Measurements from ENCODE around the gene C16orf54. TPM values are rescaled to one million over a fixed set of nuclear protein-coding genes. Genes with fewer than 3 reads are reported as not detected.

C16orf54 gene
- total RNA-seq, 1 experiment from 2014 or later, result not detected

DNA sequence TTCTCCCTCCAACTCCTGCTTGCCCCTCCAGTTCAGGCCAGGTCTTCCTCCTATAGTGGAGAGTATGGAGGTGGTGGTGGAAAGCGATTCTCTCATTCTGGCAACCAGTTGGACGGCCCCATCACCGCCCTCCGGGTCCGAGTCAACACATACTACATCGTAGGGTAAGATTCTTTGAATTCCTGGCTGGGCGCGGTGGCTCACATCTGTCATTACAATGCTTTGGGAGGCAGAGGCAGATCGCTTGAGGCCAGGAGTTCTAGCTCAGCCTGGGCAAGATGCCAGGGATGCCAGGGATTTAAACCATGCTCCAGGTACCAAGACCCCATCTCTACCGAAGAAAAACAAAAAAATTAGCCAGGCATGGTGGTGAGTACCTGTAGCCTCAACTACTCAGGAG lies 33.7 kb upstream of the C16orf54 start:
- Histone ChIP-seq H3K4me1 (replicated peaks; ENCODE audit: insufficient read depth) (peaks cover 91% of the 10 kb centered on the region), H3K79me2 (ENCODE audit: low read depth) (no peaks in the 10 kb centered on the region), H3K27ac (peak overlapping the region; percentile 53), H3K4me2 (peak overlapping the region; percentile 57), H3K36me3 (ENCODE audit: low read depth) (no peaks in the 10 kb centered on the region), H3K4me3 (peak overlapping the region; percentile 5; the same call in 1 of the 2 replicates), H3K9me3 (ENCODE audit: insufficient read depth, low read depth) (0 out of 2 replicates have a peak, but pooled peaks cover 4% of the 10 kb centered on the region), H2AFZ (no peak overlapping the region), H3K9me2 (ENCODE audit: insufficient read depth) (no peaks in the 10 kb centered on the region), H4K20me1 (ENCODE audit: insufficient read depth) (no peaks in the 10 kb centered on the region), H3K27me3 (ENCODE audit: insufficient read depth, low read depth) (no peaks in the 10 kb centered on the region), H3F3A (ENCODE audit: insufficient read depth, low read depth) (peaks cover 61% of the 10 kb centered on the region)
- BruUV-seq (replicated peaks), result no TSS peak
- intact Hi-C loops (cut with micrococcal nuclease; ENCODE audit: unreplicated experiment), result no loop called here
- ChIA-PET CTCF (interaction anchor here (0.6 kb wide), 2 partner anchors 15 to 1135 kb away, joined by 3 to 6 read pairs; no protein-coding TSS in a partner anchor), POLR2A (ENCODE audit: unreplicated experiment) (interaction anchor here (0.7 kb wide), 1 partner anchor 18 kb away, joined by 4 read pairs; no protein-coding TSS in a partner anchor)
- DNase-seq, result peak; percentile 95 to 96
- TF ChIP-seq EZH2 (IDR thresholded peaks at IDR 0.05; ENCODE audit: low read depth), result no peak
- TF ChIP-seq, protein P1, sequence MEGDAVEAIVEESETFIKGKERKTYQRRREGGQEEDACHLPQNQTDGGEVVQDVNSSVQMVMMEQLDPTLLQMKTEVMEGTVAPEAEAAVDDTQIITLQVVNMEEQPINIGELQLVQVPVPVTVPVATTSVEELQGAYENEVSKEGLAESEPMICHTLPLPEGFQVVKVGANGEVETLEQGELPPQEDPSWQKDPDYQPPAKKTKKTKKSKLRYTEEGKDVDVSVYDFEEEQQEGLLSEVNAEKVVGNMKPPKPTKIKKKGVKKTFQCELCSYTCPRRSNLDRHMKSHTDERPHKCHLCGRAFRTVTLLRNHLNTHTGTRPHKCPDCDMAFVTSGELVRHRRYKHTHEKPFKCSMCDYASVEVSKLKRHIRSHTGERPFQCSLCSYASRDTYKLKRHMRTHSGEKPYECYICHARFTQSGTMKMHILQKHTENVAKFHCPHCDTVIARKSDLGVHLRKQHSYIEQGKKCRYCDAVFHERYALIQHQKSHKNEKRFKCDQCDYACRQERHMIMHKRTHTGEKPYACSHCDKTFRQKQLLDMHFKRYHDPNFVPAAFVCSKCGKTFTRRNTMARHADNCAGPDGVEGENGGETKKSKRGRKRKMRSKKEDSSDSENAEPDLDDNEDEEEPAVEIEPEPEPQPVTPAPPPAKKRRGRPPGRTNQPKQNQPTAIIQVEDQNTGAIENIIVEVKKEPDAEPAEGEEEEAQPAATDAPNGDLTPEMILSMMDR (conservative IDR thresholded peaks at IDR 0.05), result no peak

DNA sequence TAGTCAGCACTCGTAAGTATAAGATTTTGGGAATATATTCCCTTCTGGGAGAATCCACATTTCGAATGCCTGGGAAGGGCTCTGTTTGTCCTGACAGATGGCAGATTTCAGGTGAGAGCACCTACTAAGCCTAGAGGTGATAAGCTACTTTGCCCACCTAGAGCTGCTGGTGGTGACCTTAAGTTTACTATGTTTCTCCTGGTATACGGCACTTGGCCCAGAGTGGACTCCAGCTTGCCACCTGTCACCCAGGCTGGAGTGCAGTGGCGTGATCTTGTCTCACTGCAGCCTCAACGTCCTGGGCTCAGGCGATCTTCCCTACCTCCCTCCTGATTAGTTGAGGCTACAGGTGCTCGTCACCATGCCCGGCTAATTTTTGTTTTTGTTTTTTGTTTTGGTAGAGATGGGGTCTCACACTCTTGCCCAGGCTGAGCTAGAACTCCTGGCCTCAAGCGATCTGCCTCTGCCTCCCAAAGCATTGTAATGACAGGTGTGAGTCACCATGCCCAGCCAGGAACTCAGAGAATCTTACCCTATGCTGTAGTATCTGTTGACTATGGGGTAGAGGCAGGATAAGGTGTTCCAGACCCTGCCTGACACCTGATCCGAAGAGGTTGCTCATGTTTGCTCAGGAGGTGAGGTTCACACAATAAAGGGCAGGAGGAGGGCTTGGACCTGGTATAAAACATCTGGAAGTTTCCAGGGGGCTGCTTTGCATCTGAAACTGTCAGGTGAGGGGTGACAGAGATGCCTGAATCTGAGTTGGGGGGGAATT lies 32.0 kb upstream of the C16orf54 start, which contains the start of gene ZG16:
Gene ZG16, plus strand, starts transcription at position 681 of the 775 bp plus-strand sequence. CDS start 1,011 bp downstream, outside the sequence.
- Histone ChIP-seq H3K4me1 (replicated peaks; ENCODE audit: insufficient read depth) (peaks cover 74% of the 10 kb centered on the region), H3K9me2 (ENCODE audit: insufficient read depth) (no peaks in the 10 kb centered on the region), H3K27me3 (ENCODE audit: insufficient read depth, low read depth) (no peaks in the 10 kb centered on the region), H3K4me2 (peak within 1 kb of the TSS; percentile 57), H3K4me3 (peak within 1 kb of the TSS; percentile 5; the same call in 1 of the 2 replicates), H3F3A (ENCODE audit: insufficient read depth, low read depth) (peaks cover 44% of the 10 kb centered on the region), H3K9me3 (ENCODE audit: insufficient read depth, low read depth) (0 out of 2 replicates have a peak, but pooled peaks cover 1% of the 10 kb centered on the region), H2AFZ (no peak within 1 kb of the TSS), H4K20me1 (ENCODE audit: insufficient read depth) (no peaks in the 10 kb centered on the region), H3K36me3 (ENCODE audit: low read depth) (no peaks in the 10 kb centered on the region), H3K27ac (peak within 1 kb of the TSS; percentile 53), H3K79me2 (ENCODE audit: low read depth) (no peaks in the 10 kb centered on the region)
- ChIA-PET POLR2A (ENCODE audit: unreplicated experiment) (interaction anchor here (0.7 kb wide), 1 partner anchor 11 kb away, joined by 5 read pairs; no protein-coding TSS in a partner anchor), CTCF (no interaction called here)
- no TSS peak for BruUV-seq (replicated peaks)
- peak; percentile 38 to 64 for DNase-seq
- intact Hi-C loops (cut with micrococcal nuclease; ENCODE audit: unreplicated experiment), result no loop called here
- TF ChIP-seq EZH2 (IDR thresholded peaks at IDR 0.05; ENCODE audit: low read depth), result no peak
- TF ChIP-seq, protein P1 (conservative IDR thresholded peaks at IDR 0.05), result no peak

DNA sequence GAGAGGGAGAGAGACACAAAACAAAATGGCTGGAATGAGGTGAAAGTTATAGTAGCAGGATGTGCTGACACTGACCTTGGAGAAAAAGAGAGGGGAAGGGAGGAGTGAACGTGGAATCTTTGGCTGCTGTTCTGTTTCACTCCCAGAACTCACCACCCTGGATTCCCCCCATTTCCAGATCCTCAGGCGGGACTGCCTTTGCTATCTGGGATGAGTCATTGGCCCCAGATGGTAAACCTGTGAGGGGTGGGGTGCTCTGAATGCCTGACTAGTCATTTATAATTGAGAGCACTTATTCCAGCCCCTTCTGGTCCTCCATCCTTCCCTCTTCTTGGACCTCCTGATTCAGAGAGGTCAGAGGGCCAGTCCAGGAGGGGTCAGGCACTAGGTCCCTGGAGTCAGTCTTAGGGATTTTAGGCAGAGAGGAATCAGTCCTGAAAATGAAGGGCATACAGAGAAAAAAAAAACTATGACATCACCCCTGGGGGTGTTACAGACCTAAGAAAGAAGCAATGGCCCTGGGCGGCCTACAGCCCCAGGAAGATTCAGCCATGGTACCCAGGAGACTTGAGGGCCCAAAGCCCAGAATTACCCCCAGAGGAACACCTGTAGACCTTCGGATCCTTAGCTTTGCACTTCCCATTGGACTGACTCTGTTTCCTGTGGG lies 30.1 kb upstream of the C16orf54 start:
- no peak overlapping the region for H2AFZ ChIP-seq
- H3K79me2 ChIP-seq (ENCODE audit: low read depth), result no peaks in the 10 kb centered on the region
- H3K27me3 ChIP-seq (ENCODE audit: insufficient read depth, low read depth), result no peaks in the 10 kb centered on the region
- no peak overlapping the region for H3K27ac ChIP-seq
- intact Hi-C loops (cut with micrococcal nuclease; ENCODE audit: unreplicated experiment), result no loop called here
- POLR2A ChIA-PET (ENCODE audit: unreplicated experiment), result no interaction called here
- H3F3A ChIP-seq (ENCODE audit: insufficient read depth, low read depth), result peaks cover 40% of the 10 kb centered on the region
- H3K4me3 ChIP-seq, result no peak overlapping the region
- H3K36me3 ChIP-seq (ENCODE audit: low read depth), result no peaks in the 10 kb centered on the region
- CTCF ChIA-PET, result no interaction called here
- H3K4me1 ChIP-seq (replicated peaks; ENCODE audit: insufficient read depth), result peaks cover 68% of the 10 kb centered on the region
- DNase-seq, result peak; percentile 71 to 79
- H3K4me2 ChIP-seq, result peak overlapping the region; percentile 33
- TF ChIP-seq, protein P1 (conservative IDR thresholded peaks at IDR 0.05), result no peak
- TF ChIP-seq EZH2 (IDR thresholded peaks at IDR 0.05; ENCODE audit: low read depth), result no peak
- H4K20me1 ChIP-seq (ENCODE audit: insufficient read depth), result no peaks in the 10 kb centered on the region
- BruUV-seq (replicated peaks), result no TSS peak
- H3K9me2 ChIP-seq (ENCODE audit: insufficient read depth), result no peaks in the 10 kb centered on the region
- no peaks in the 10 kb centered on the region for H3K9me3 ChIP-seq (ENCODE audit: insufficient read depth, low read depth)

All from PC-9 (cell line).